ENCODE results near the gene KRT17. TPM values are rescaled to one million over a fixed set of nuclear protein-coding genes. Genes with fewer than 3 reads are reported as not detected.

Gene KRT17
- total RNA-seq, 2 experiments from 2014 or later, result not detected

DNA sequence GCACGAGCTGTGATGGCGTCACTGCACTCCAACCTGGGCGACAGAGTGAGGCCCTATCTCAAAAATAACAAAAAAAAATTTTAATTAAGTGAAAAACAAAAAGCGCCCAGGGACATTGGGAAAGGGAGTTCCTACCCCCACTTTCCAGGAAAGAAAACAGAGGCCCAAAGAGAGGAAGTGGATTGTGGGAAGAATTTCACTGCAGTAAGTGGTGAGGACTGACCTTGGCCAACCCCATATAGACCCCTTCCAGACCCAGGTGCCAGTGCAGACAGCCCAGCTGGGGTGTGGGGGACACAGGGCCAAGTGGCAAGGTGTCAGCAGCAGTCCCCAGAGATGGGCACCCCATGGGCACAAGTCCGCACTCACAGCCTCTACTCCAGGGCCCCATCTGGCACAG lies 29.0 kb upstream of the KRT17 start:
- H3K27ac Mint-ChIP-seq, result no peak overlapping the region
- DNase-seq (no peak), ATAC-seq (ENCODE audit: poor library complexity) (no peak)
- no peaks in the 10 kb centered on the region for H3K36me3 ChIP-seq (ENCODE audit: insufficient read depth, low read length)
- no peaks in the 10 kb centered on the region for H3K9me3 ChIP-seq (ENCODE audit: control insufficient read depth in 1 of 2, insufficient read depth in 1 of 2, low read length in 2 of 2)
- POLR2A ChIA-PET, result no interaction called here
- peaks cover 5% of the 10 kb centered on the region for H3K4me1 Mint-ChIP-seq (ENCODE audit: low read depth)
- peaks cover 5% of the 10 kb centered on the region for H3K4me1 ChIP-seq (ENCODE audit: insufficient read depth, low read length)
- no peak overlapping the region for H3K4me3 ChIP-seq (ENCODE audit: low read length)
- no peaks in the 10 kb centered on the region for H3K36me3 Mint-ChIP-seq (ENCODE audit: low read depth)
- CTCF ChIA-PET, result interaction anchor here (1.4 to 1.6 kb wide), 2 partner anchors 9 to 13 kb away, joined by 3 to 11 read pairs; no protein-coding TSS in a partner anchor
- H3K27ac ChIP-seq (ENCODE audit: low read depth in 1 of 2, low read length in 2 of 2), result no peak overlapping the region
- no peaks in the 10 kb centered on the region for H3K27me3 ChIP-seq (ENCODE audit: control insufficient read depth in 1 of 2, insufficient read depth in 2 of 2, low read length in 2 of 2)
- H3K27me3 Mint-ChIP-seq, result no peaks in the 10 kb centered on the region
- H3K4me3 Mint-ChIP-seq, result no peak overlapping the region
- intact Hi-C loops (cut with DNase I, micrococcal nuclease), result no loop called here
- TF ChIP-seq, protein P1, sequence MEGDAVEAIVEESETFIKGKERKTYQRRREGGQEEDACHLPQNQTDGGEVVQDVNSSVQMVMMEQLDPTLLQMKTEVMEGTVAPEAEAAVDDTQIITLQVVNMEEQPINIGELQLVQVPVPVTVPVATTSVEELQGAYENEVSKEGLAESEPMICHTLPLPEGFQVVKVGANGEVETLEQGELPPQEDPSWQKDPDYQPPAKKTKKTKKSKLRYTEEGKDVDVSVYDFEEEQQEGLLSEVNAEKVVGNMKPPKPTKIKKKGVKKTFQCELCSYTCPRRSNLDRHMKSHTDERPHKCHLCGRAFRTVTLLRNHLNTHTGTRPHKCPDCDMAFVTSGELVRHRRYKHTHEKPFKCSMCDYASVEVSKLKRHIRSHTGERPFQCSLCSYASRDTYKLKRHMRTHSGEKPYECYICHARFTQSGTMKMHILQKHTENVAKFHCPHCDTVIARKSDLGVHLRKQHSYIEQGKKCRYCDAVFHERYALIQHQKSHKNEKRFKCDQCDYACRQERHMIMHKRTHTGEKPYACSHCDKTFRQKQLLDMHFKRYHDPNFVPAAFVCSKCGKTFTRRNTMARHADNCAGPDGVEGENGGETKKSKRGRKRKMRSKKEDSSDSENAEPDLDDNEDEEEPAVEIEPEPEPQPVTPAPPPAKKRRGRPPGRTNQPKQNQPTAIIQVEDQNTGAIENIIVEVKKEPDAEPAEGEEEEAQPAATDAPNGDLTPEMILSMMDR (IDR thresholded peaks at IDR 0.05), result no peak
- no peaks in the 10 kb centered on the region for H3K9me3 Mint-ChIP-seq

GRCh38 chr17:41652461-41652970 lies 28.1 kb upstream of the KRT17 start:
- intact Hi-C loops (cut with DNase I, micrococcal nuclease), result no loop called here
- Histone ChIP-seq H3K36me3 (ENCODE audit: insufficient read depth, low read length) (no peaks in the 10 kb centered on the region), H3K27me3 (ENCODE audit: control insufficient read depth in 1 of 2, insufficient read depth in 2 of 2, low read length in 2 of 2) (no peaks in the 10 kb centered on the region), H3K9me3 (ENCODE audit: control insufficient read depth in 1 of 2, insufficient read depth in 1 of 2, low read length in 2 of 2) (no peaks in the 10 kb centered on the region), H3K4me3 (ENCODE audit: low read length) (no peak overlapping the region), H3K27ac (ENCODE audit: low read depth in 1 of 2, low read length in 2 of 2) (no peak overlapping the region), H3K4me1 (ENCODE audit: insufficient read depth, low read length) (peaks cover 14% of the 10 kb centered on the region)
- H3K4me3 Mint-ChIP-seq, result no peak overlapping the region
- H3K27me3 Mint-ChIP-seq, result no peaks in the 10 kb centered on the region
- DNase-seq (no peak), ATAC-seq (ENCODE audit: poor library complexity) (no peak)
- no peaks in the 10 kb centered on the region for H3K9me3 Mint-ChIP-seq
- ChIA-PET CTCF (interaction anchor here (5.3 to 7.7 kb wide), 2 partner anchors 9 to 14 kb away, joined by 65 to 110 read pairs; no protein-coding TSS in a partner anchor), POLR2A (no interaction called here)
- H3K36me3 Mint-ChIP-seq (ENCODE audit: low read depth), result no peaks in the 10 kb centered on the region
- H3K27ac Mint-ChIP-seq, result no peak overlapping the region
- TF ChIP-seq, protein P1 (IDR thresholded peaks at IDR 0.05), result no peak
- peaks cover 12% of the 10 kb centered on the region for H3K4me1 Mint-ChIP-seq (ENCODE audit: low read depth)

- Mint-ChIP-seq H3K27ac (no peak overlapping the region), H3K36me3 (ENCODE audit: low read depth) (no peaks in the 10 kb centered on the region), H3K9me3 (no peaks in the 10 kb centered on the region), H3K27me3 (no peaks in the 10 kb centered on the region), H3K4me3 (no peak overlapping the region), H3K4me1 (ENCODE audit: low read depth) (peaks cover 12% of the 10 kb centered on the region)
- ATAC-seq (ENCODE audit: poor library complexity), result no peak
- ChIA-PET CTCF (interaction anchor here (5.3 to 7.7 kb wide), 2 partner anchors 10 to 15 kb away, joined by 65 to 110 read pairs; no protein-coding TSS in a partner anchor), POLR2A (interaction anchor here (0.7 kb wide), 1 partner anchor 80 kb away, joined by 3 read pairs; the partner anchor contains the start of gene KRT9)
- TF ChIP-seq, protein P1 (IDR thresholded peaks at IDR 0.05), result no peak
- no peak overlapping the region for H3K27ac ChIP-seq (ENCODE audit: low read depth in 1 of 2, low read length in 2 of 2)
- intact Hi-C loops (cut with DNase I, micrococcal nuclease), result no loop called here
- no peak for DNase-seq
- H3K4me3 ChIP-seq (ENCODE audit: low read length), result no peak overlapping the region
- H3K27me3 ChIP-seq (ENCODE audit: control insufficient read depth in 1 of 2, insufficient read depth in 2 of 2, low read length in 2 of 2), result no peaks in the 10 kb centered on the region
- H3K4me1 ChIP-seq (ENCODE audit: insufficient read depth, low read length), result peaks cover 15% of the 10 kb centered on the region
- no peaks in the 10 kb centered on the region for H3K36me3 ChIP-seq (ENCODE audit: insufficient read depth, low read length)
- no peaks in the 10 kb centered on the region for H3K9me3 ChIP-seq (ENCODE audit: control insufficient read depth in 1 of 2, insufficient read depth in 1 of 2, low read length in 2 of 2)
Measured at GRCh38 chr17:41651625-41652460, 27.5 kb upstream of the KRT17 start.

Measured in CD4-positive, alpha-beta T cell (primary cell).